HUDEP-2 (cell line): ENCODE measurements around the gene STAT6.

Experiments used
- DNase-seq, 76 experiments: peaks; one replicate each; lab custom pipeline; 2025; ENCODE audit not compliant: unreplicated experiment in 76 of 76; lab: John Stamatoyannopoulos, UW

STAT6 gene

DNA sequence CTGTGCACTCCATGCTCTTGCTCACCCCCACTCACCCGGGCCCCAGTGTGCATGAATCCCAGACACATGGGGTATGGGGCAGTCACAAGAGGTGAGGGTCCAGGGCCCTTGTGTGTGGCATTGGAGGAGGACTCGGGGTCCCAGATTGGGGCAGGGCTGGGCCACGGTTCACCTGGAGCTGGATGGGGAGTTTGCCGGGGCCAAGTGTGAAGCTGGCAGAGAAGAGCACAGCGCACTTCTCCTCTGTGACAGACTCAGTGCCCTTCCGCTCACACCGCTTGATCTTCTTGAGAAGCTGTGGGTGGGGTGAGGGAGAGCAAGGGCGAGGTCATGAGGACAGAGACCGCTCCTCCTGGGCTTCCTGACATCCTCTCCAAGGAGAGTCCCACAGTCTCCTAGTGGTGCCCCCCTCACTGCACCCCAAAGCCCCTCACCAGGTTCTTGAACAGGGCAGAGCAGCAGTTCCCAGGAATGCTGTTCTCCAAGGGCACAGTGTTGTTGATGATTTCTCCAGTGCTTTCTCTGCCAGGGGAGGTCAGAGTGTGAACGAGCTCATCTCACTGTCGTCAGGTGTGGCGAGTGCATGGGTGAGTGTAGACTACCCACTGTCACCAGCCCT, 6.8 kb downstream of the STAT6 start:
- no peak for DNase-seq

DNA sequence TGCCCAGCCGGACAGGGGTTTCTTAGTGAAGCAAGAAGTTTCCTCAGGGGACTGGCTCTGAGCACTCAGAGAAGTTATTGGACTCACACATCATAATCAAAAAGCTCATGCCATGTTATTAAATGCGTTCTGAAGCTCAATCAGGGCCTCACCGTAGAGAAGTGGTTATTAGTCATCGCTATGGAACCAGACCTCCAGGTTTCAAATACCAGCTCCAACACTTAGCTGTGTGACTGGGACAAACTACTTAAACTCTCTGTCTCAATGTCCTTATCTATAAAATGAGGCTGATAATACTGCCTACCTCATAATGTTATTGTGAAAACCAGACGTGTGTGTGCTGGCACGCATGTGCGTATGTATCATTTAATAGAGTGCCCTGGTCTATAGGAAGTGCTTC, 7.3 kb downstream of the STAT6 start:
- no peak for DNase-seq

DNA sequence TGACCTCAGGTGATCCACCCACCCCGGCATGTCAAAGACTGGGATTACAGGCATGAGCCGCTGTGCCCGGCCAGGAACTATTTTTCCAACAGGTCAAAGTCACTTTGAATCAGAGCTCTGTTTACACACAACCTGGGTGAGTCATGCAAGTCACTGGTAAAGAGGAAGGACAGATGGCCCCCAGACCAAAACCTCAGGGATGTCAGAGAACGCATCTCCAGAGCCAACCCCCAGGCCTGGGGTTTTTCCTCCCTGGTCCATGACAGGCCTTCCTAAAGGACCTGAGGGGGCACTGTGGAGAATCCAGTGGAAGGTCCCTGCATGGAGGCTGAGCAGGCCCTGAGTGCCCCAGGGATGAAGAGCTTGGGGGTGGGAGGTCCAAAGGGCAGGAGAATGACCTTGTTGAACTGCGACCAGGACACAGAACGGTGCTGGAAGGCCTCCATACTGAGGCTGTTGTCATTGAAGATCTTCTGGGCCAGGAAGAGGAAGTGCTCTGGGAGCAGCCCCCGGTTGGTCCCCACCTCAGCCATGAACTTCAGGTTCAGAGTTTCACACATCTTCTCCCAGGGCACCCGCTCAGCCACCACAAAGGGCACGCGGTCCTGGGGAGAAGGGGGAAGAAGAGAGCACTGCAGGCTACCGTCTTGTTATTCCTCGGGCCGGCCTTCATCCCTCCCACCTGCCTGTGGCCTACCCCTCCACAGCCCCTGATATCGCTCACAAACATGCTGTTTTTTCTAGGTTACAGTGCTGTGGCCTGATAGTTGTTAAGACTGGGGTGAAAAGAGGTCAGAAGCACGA, 9.1 kb downstream of the STAT6 start:
- DNase-seq = peak in 30 of 76 experiments; percentile 6 to 72 (median 35)

DNA sequence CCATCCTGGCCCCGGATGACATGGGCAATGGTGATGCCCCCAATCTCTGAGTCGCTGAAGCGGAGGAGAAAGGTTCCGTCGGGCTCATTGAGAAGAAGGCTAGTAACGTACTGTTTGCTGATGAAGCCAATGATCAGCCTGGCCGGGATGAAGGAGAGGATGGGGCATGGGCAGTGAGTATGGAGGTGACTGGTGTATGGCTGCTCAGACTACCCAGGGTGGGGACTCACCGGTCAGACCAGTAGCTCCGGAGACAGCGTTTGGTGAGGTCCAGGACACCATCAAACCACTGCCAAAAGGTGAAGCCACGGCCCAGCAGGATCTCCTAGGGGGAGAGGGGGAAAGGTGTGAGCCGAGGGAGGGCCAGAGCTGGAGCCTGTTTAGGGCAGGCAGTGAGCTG, 11.4 kb downstream of the STAT6 start:
- no peak for DNase-seq

DNA sequence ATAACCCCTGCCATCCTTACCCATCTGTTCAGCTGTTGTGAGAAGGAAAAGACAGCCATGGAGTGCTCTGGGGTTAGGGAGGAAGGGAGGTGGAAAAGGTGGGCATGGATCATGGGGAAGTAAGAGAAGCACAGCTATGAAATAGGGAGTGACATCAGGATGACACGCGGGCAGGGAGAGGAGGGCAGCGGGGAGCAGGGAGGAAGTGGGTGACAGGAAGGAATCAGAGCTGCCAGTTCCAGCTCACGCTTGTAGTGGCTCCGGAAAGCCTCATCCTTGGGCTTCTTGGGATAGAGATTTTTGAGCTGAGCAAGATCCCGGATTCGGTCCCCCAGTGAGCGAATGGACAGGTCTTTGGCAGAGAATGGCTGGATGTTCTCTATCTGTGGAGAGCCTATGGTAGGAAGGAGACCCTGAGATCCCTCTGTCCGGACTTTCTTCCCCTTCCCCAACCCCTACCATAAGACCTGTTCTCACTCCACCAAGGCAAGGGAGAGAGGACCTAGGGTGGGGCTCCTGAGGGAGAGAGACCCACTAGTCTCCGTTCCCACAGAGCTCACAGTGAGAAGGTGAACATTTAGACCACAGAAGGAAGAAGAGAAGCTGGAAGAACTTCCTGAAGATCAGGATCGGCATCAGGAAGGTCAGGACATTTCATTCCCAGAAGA, 12.0 kb downstream of the STAT6 start:
- DNase-seq = no peak

DNA sequence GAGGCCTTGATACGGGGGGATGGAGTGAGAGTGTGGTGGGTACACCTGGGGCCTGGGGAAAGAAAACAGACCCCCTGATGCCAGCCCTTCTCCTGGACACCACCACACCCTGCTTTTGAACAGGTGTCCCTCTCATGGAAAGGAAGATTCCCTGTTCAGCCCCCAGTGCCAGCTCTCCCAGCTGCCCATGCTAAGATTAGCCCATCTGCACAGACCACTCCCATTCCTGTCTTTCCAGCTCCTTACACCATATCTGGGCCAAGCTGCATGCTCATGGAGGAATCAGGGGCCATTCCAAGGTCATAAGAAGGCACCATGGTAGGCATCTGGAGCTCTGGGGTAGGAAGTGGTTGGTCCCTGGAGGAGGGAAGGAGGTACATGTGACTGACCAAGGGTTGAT, 12.6 kb downstream of the STAT6 start:
- DNase-seq = no peak

DNA sequence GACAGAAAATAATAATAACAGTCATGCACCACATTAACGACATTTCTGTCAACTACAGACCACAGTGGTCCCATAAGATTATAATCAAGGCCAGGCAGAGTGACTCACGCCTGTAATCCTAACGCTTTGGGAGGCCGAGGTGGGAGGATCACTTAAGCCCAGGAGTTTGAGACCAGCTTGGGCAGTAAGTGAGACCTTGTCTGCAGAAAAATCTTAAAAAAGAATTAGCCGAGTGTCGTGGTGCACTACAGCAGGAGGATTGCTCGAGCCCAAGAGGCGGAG, 13.7 kb downstream of the STAT6 start:
- peak in 17 of 76 experiments; percentile 13 to 51 (median 31) for DNase-seq

DNA sequence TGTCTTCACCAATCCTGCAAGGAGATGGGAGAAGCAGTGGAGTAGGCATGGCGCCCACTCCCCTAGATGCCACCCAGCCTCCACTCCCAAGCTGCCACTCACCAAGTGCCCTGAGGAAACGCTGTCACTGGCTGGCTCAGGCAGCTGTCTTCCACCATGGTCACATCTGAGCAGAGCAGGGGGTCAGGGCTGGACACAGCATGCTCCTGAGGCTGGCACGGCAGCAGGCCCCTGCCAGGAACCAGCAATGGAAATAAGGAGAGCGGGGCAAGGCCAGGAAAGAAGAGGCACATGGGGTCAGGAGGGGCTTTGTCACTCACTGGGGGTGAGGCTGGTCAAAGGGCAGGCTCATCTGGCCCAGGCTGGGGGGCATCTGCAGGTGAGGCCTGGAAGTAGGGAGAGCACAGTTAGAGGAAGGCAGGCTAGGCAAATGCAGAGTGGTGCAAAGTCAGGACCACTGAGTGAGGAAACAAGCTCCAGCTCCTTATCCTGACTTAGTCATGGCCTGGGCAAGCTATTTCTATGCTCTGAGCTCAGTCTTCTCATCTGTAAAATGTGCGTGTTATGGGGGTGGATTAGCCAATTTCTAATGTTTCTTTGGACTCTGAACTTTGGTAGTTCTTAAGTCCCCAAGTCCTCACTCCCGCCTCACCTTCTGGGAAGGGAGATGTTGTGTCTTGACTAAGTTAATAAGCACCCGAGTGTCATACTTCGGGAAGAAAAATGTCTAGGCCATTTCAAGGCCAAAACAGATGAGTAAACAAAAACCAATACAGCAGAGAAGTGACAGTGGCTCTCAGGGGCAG, 14.2 kb downstream of the STAT6 start:
- no peak for DNase-seq

DNA sequence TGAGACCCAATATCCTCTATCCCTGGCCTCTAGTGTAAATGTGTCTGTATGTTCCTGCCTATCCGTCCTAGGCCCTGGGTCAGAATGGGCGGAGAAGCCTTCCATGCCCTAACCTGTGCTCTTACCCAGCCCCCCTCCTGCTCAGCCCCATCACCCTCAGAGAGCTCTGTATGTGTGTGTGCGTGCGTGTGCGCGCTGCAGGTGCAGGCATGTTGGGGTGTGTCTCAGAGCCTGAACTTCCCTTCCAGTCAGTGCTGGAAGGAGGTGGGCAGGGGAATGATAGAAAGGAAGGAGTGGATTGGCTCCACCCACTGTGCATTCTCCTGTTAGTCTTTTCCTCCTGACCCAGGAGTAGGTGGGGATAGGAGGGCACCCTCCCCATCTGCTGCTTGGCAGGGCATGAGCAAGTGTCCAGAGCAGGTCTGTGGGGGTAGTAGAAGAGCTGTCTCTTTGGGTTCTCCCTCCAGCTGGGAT, 15.0 kb downstream of the STAT6 start:
- DNase-seq = peak in 1 of 76 experiments; percentile 17

DNA sequence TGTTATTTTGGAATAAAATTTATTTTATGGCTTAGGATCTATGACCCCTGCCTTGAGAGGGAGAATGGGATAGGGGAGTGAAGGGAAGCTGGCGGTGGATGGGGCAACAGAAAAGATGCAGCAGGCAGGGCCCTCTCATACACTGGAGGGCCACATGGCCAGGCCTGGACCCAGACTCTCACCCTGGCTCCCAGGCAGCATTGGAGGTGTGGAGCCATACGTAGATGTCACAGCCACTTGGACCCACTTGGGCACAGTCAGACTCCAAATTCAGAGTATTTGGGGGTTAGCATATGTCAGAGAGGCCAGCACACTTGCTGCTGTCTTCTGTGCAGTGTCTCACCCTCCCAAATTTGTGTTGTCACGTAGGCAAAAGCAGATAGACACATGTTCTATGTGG, 15.7 kb downstream of the STAT6 start:
- no peak for DNase-seq

DNA sequence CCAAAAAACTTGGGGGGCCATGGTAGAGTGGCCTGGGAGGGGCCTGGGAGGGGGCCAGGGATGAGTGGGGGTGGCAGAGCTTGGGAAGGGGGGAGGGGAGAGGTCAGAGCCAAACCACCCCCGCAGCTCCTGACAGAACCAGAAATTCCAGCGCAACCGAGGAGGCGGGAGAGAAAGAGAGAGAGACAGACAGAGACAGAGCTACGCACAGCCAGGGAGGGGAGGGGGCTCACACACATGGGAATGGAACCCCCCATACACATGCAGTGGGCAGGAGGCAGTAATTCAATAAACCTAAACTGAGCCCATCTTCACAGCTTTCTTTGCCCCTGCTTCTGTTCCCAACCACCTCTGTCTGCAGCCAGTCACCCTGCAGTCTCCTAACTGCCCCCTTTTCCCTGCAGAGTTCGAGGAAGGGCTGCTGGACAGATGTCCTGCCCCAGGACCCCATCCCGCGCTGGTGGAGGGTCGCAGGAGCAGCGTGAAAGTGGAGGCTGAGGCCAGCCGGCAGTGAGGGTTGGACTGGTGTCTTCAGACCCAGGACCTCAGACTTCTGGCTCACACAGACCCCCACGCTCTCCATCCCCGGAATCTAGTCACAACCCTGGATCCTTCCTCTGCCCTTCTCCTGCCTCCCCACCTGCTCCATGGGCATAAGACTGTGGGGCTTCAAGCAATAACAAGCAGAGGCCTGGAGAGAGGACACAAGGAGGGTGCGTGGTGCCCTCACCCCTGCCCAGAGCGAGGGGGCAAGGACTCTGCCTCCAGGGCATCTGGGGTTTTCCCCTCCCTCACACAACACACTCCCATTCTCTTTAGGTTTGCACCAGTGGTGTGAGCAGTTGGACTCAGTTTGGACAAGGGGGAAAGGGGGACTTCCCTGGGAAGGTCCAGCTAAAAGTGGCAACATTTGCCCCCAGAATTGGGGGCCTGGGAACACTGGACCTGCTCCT, 16.7 kb downstream of the STAT6 start:
- no peak for DNase-seq

DNA sequence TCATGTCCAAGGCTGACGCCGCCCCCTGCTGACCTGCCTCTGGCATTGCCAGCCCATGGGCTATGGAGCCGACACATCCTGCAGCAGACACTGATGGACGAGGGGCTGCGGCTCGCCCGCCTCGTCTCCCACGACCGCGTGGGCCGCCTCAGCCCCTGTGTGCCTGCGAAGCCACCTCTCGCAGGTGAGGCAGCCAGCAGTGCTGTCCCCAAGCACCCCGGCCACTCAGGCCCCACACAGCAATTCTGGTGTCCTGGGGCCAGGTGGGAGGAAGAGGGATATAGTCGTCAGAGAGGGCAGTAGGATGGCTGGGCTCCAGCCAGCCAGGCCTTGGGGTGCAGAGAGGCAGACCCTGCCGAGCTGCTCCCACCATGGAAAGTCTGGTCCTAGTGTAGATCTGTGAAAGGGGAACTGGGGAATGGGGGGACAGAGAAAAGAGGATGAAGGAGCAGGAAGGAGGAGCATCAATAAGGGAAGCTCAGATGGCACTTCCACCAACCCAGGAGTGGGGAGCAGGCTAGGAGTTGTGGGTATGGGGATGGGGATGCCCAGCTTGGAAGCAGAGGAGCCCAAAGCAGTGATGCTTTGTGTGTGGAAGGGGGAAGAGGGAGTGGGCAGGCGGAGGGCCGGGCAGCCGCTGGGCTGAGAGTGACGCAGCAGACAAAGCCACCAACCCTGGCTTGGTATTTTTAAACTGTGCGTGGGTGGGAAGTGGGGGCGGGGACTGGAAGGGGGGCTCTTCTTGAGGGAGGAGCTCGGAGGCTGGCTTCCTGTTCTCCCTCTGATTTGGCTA, 17.6 kb downstream of the STAT6 start:
- peak in 52 of 76 experiments; percentile 12 to 79 (median 44) for DNase-seq

DNA sequence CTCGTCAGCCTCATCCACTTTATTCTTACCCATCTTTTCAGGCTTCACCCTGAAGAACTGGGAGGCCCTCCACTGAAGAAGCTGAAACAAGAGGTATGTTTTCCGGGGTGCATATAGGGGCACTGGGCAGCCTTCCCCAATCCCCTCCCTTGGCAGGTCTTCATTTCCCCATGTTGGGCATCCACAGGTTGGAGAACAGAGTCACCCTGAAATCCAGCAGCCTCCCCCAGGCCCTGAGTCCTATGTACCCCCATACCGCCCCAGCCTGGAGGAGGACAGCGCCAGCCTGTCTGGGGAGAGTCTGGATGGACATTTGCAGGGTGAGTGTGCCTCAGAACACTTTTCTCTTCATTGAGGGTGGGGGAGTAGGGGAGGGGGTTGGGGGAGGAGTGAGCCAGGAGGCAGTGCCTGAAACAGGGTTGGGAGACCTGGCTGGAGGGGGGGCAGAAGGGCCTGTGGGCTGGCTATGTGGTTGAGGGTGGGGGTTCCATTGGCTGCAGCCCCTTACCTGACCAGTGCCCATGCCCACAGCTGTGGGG, 18.2 kb downstream of the STAT6 start:
- peak in 1 of 76 experiments; percentile 28 for DNase-seq

DNA sequence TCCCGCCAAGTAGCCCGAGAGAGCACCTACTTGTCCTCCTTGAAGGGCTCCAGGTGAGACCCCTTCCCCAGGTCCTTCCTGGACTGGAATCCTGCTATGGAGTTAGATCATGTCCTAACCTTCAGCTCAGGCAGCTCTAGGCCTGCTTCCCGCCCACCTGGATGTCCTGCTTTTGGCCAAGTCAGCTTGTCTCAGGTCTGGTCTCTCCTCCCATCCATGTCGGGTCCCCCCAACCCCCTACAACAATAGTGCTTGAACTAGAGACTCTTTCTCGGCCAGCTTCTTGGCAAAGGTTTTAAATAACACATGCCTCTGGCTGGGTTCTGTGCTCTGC, 18.7 kb downstream of the STAT6 start:
- no peak for DNase-seq

DNA sequence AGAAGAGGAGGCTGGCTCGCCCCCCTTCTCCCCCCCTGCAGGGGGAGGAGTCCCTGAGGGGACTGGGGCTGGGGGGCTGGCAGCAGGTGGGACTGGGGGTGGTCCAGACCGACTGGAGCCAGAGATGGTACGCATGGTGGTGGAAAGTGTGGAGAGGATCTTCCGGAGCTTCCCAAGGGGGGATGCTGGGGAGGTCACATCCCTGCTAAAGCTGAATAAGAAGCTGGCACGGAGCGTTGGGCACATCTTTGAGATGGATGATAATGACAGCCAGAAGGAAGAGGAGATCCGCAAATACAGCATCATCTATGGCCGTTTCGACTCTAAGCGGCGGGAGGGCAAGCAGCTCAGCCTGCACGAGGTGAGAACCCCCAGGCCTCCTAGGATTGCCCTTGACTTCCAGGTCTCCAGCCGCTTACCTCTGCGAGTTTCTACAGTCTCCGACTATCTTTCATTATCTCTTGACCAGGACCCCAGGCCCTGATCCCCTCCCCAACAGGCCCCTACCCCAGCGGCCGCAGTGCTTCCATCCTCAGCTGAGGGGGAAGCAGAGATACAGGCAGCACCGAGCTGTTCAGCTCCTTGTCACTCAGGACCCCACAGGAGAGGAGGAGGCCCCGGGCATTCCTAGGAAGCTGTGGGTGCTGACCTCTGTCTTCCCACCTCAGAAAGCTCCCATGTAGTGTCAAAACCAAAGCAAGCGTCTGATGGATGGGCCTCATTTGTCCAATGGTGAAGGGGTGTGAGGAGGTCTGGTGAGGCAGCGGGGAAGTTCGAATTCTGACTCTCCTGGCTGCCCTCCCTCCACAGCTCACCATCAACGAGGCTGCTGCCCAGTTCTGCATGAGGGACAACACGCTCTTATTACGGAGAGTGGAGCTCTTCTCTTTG, 19.3 kb downstream of the STAT6 start:
- DNase-seq = no peak

DNA sequence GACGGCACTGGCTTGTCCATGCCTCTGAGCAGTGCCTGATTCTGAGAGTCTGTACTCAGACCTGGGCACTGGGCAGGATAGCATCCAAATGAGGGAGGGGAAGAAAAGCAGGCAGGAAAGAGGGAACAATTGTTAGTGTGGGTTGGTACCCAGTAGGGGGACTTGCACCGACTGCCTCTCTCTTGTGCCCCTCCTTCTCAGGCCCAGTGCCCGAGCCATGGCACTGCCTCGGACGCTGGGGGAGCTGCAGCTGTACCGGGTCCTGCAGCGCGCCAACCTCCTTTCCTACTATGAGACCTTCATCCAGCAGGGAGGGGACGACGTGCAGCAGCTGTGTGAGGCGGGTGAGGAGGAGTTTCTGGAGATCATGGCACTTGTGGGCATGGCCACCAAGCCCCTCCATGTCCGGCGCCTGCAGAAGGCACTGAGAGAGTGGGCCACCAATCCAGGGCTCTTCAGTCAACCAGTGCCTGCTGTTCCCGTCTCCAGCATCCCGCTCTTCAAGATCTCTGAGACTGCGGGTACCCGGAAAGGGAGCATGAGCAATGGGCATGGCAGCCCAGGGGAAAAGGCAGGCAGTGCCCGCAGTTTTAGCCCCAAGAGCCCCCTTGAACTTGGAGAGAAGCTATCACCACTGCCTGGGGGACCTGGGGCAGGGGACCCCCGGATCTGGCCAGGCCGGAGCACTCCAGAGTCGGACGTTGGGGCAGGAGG, 20.1 kb downstream of the STAT6 start:
- DNase-seq = no peak

DNA sequence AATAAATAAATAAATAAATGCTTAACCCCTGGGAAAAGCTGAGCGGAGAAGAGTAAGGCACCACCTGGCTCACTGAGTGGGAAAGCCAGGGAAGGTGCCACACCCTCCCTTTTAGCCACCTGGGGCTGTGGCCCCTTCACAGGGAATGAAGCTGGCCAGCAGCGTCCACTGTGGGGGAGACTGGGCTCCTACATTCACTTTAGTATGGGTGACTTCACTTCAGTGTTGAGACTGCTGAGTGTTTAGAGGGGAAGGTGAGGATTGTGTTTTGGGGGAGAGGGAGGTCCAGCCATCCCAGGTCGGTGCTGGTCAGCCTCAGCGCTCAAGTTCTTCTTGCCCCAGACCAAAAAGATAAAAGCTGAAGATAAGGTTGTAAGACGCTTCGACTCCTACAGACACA, 20.7 kb downstream of the STAT6 start:
- no peak for DNase-seq
